ENCODE measurements around the gene NBEAL1.

Gene NBEAL1

DNA sequence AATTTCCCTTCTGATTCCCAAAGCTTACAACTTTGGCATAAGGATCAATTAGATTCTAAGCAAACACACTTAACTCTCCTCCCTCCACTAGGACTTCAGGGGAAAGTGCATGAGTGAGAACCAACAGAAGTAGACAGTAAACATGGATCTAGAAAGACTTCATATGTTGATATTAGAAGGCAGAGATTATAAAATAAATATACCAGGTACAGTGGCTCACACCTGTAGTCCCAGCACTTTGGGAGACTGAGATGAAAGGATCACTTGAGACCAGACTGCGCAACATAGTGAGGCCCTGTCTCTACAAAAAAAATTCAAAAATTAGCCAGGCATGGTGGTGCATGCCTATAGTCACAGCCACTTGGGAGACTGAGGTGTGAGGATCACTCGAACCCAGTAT is 15.9 kb downstream of the NBEAL1 start:
- Histone ChIP-seq H3K9ac (ENCODE audit: low read depth, low read length, poor library complexity) (no peak overlapping the region), H3K4ac (ENCODE audit: low read length) (no peak overlapping the region), H3K4me2 (ENCODE audit: insufficient read depth, low read length, poor library complexity, severe bottlenecking) (no peak overlapping the region), H3K4me1 (ENCODE audit: control insufficient read depth in 2 of 2, insufficient read depth in 1 of 2, low read depth in 1 of 2, low read length in 2 of 2) (no peaks in the 10 kb centered on the region), H3K18ac (ENCODE audit: low read length) (no peak overlapping the region), H3K9me3 (replicated peaks in 1 of 2; ENCODE audit: control insufficient read depth in 2 of 2, insufficient read depth in 1 of 2, low read depth in 1 of 2, low read length in 2 of 2) (no peaks in the 10 kb centered on the region), H3K79me1 (ENCODE audit: low read depth, low read length) (no peaks in the 10 kb centered on the region), H2AK5ac (ENCODE audit: low read depth, low read length) (no peak overlapping the region), H2BK120ac (ENCODE audit: low read depth, low read length) (no peak overlapping the region), H4K8ac (ENCODE audit: low read depth, low read length) (no peak overlapping the region), H3K4me3 (ENCODE audit: low read length in 2 of 2) (no peak overlapping the region), H4K91ac (ENCODE audit: low read depth, low read length, poor library complexity) (no peak overlapping the region), H3K36me3 (replicated peaks in 1 of 2; ENCODE audit: control insufficient read depth in 2 of 2, insufficient read depth in 2 of 2, low read length in 2 of 2) (no peaks in the 10 kb centered on the region), H3K14ac (ENCODE audit: low read length) (no peak overlapping the region), H2BK5ac (ENCODE audit: low read length) (no peak overlapping the region), H2AFZ (ENCODE audit: low read length) (no peak overlapping the region), H3K27me3 (ENCODE audit: control insufficient read depth in 3 of 3, insufficient read depth in 3 of 3, low read depth in 1 of 3, low read length in 3 of 3) (no peaks in the 10 kb centered on the region), H3K23ac (ENCODE audit: low read depth, low read length, poor library complexity) (no peak overlapping the region), H3K27ac (replicated peaks; ENCODE audit: low read length) (no peak overlapping the region), H2BK12ac (ENCODE audit: low read length) (no peak overlapping the region), H2BK15ac (ENCODE audit: low read length) (no peak overlapping the region)
- no CpG with 5 or more reads among the region's 2 CpGs for WGBS, 2 donors (ENCODE audit: extremely low coverage in 2 of 2, insufficient read length in 2 of 2, insufficient replicate concordance in 1 of 2)
- no peak for DNase-seq (ENCODE audit: low spot score)

DNA sequence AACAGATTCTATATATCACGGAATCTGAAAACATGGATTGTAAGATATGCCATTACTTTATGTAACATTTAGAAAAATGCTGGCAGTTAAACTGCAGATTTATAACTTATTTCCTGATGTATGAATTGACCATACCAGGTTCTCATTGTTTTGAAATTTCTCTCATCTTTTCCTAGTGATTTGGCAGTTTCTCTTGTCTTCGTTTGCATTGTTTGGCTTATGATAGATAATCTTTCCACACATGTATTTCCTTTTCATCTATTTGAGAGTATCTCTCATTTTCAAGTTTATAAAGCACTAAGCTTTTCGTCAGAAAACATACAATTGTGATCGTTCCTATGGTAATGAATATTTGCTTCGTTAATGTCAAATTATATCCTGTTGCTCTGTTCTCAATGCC is 16.3 kb downstream of the NBEAL1 start:
- Histone ChIP-seq H3K4me2 (ENCODE audit: insufficient read depth, low read length, poor library complexity, severe bottlenecking) (no peak overlapping the region), H3K18ac (ENCODE audit: low read length) (no peak overlapping the region), H3K23ac (ENCODE audit: low read depth, low read length, poor library complexity) (no peak overlapping the region), H3K9me3 (replicated peaks in 1 of 2; ENCODE audit: control insufficient read depth in 2 of 2, insufficient read depth in 1 of 2, low read depth in 1 of 2, low read length in 2 of 2) (no peaks in the 10 kb centered on the region), H2BK12ac (ENCODE audit: low read length) (no peak overlapping the region), H3K27ac (replicated peaks; ENCODE audit: low read length) (no peak overlapping the region), H3K4ac (ENCODE audit: low read length) (no peak overlapping the region), H2BK5ac (ENCODE audit: low read length) (no peak overlapping the region), H2BK15ac (ENCODE audit: low read length) (no peak overlapping the region), H3K4me1 (ENCODE audit: control insufficient read depth in 2 of 2, insufficient read depth in 1 of 2, low read depth in 1 of 2, low read length in 2 of 2) (no peaks in the 10 kb centered on the region), H3K4me3 (ENCODE audit: low read length in 2 of 2) (no peak overlapping the region), H2AFZ (ENCODE audit: low read length) (no peak overlapping the region), H3K36me3 (replicated peaks in 1 of 2; ENCODE audit: control insufficient read depth in 2 of 2, insufficient read depth in 2 of 2, low read length in 2 of 2) (no peaks in the 10 kb centered on the region), H4K8ac (ENCODE audit: low read depth, low read length) (no peak overlapping the region), H3K14ac (ENCODE audit: low read length) (no peak overlapping the region), H4K91ac (ENCODE audit: low read depth, low read length, poor library complexity) (no peak overlapping the region), H2BK120ac (ENCODE audit: low read depth, low read length) (no peak overlapping the region), H3K27me3 (ENCODE audit: control insufficient read depth in 3 of 3, insufficient read depth in 3 of 3, low read depth in 1 of 3, low read length in 3 of 3) (no peaks in the 10 kb centered on the region), H3K79me1 (ENCODE audit: low read depth, low read length) (no peaks in the 10 kb centered on the region), H3K9ac (ENCODE audit: low read depth, low read length, poor library complexity) (no peak overlapping the region), H2AK5ac (ENCODE audit: low read depth, low read length) (no peak overlapping the region)
- WGBS, 2 donors (ENCODE audit: extremely low coverage in 2 of 2, insufficient read length in 2 of 2, insufficient replicate concordance in 1 of 2): no CpG with 5 or more reads among the region's 5 CpGs
- no peak for DNase-seq (ENCODE audit: low spot score)

GRCh38 chr2:203033395-203033794 is 18.7 kb downstream of the NBEAL1 start:
- no peaks in the 10 kb centered on the region for H3K36me3 ChIP-seq (replicated peaks in 1 of 2; ENCODE audit: control insufficient read depth in 2 of 2, insufficient read depth in 2 of 2, low read length in 2 of 2)
- no peak overlapping the region for H3K4ac ChIP-seq (ENCODE audit: low read length)
- H3K27me3 ChIP-seq (ENCODE audit: control insufficient read depth in 3 of 3, insufficient read depth in 3 of 3, low read depth in 1 of 3, low read length in 3 of 3): no peaks in the 10 kb centered on the region

DNA sequence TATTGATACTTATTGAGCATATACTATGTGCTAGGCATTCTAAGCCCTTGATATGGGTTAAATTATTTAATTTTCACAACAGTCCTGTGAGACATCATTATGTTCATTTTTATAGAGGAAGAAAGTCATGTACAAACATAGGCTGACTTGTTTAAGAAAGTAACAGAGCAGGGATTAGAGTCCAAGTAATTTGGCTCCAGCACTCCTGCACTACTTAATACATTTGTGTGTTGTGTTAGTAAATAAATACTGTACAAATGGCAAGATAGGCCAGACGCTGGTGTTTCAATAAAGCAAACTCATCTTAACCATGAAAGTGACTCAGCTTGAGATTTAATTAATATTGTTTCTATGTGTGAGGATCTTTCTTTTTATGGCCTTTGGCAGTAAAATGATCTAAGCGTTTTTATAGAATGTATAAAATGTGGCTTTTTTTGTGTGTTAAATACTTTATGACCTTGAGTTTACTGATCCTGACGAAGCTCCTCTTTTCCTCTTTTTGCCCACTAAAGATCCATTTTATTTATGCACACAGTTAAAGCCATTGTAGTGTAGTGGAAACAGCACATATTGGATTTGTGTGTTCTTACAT is 21.3 kb downstream of the NBEAL1 start:
- no peak overlapping the region for H3K4me3 ChIP-seq (ENCODE audit: low read length in 2 of 2)

More at GRCh38 chr2:203033395-203033794, 18.7 kb downstream of the NBEAL1 start:
- Histone ChIP-seq H3K4me2 (ENCODE audit: insufficient read depth, low read length, poor library complexity, severe bottlenecking) (no peak overlapping the region), H3K9ac (ENCODE audit: low read depth, low read length, poor library complexity) (no peak overlapping the region), H2BK120ac (ENCODE audit: low read depth, low read length) (no peak overlapping the region), H2BK5ac (ENCODE audit: low read length) (no peak overlapping the region), H2AK5ac (ENCODE audit: low read depth, low read length) (no peak overlapping the region), H4K91ac (ENCODE audit: low read depth, low read length, poor library complexity) (no peak overlapping the region), H2AFZ (ENCODE audit: low read length) (no peak overlapping the region), H3K9me3 (replicated peaks in 1 of 2; ENCODE audit: control insufficient read depth in 2 of 2, insufficient read depth in 1 of 2, low read depth in 1 of 2, low read length in 2 of 2) (no peaks in the 10 kb centered on the region), H2BK15ac (ENCODE audit: low read length) (no peak overlapping the region), H3K27ac (replicated peaks; ENCODE audit: low read length) (no peak overlapping the region), H3K4me1 (ENCODE audit: control insufficient read depth in 2 of 2, insufficient read depth in 1 of 2, low read depth in 1 of 2, low read length in 2 of 2) (no peaks in the 10 kb centered on the region), H3K23ac (ENCODE audit: low read depth, low read length, poor library complexity) (no peak overlapping the region), H2BK12ac (ENCODE audit: low read length) (no peak overlapping the region), H3K14ac (ENCODE audit: low read length) (no peak overlapping the region), H4K8ac (ENCODE audit: low read depth, low read length) (no peak overlapping the region), H3K79me1 (ENCODE audit: low read depth, low read length) (no peaks in the 10 kb centered on the region), H3K4me3 (ENCODE audit: low read length in 2 of 2) (no peak overlapping the region), H3K18ac (ENCODE audit: low read length) (no peak overlapping the region)
- DNase-seq (ENCODE audit: low spot score): no peak

More for the DNA sequence above, 21.3 kb downstream of the NBEAL1 start:
- Histone ChIP-seq H2BK5ac (ENCODE audit: low read length) (no peak overlapping the region), H3K9me3 (replicated peaks in 1 of 2; ENCODE audit: control insufficient read depth in 2 of 2, insufficient read depth in 1 of 2, low read depth in 1 of 2, low read length in 2 of 2) (no peaks in the 10 kb centered on the region), H3K27ac (replicated peaks; ENCODE audit: low read length) (no peak overlapping the region), H3K79me1 (ENCODE audit: low read depth, low read length) (no peaks in the 10 kb centered on the region), H3K4me2 (ENCODE audit: insufficient read depth, low read length, poor library complexity, severe bottlenecking) (no peak overlapping the region), H4K8ac (ENCODE audit: low read depth, low read length) (no peak overlapping the region), H3K23ac (ENCODE audit: low read depth, low read length, poor library complexity) (no peak overlapping the region), H3K27me3 (ENCODE audit: control insufficient read depth in 3 of 3, insufficient read depth in 3 of 3, low read depth in 1 of 3, low read length in 3 of 3) (no peaks in the 10 kb centered on the region), H3K14ac (ENCODE audit: low read length) (no peak overlapping the region), H2BK15ac (ENCODE audit: low read length) (no peak overlapping the region), H2AFZ (ENCODE audit: low read length) (no peak overlapping the region), H3K18ac (ENCODE audit: low read length) (no peak overlapping the region), H2BK12ac (ENCODE audit: low read length) (no peak overlapping the region), H3K4ac (ENCODE audit: low read length) (no peak overlapping the region), H3K4me1 (ENCODE audit: control insufficient read depth in 2 of 2, insufficient read depth in 1 of 2, low read depth in 1 of 2, low read length in 2 of 2) (no peaks in the 10 kb centered on the region), H2AK5ac (ENCODE audit: low read depth, low read length) (no peak overlapping the region), H4K91ac (ENCODE audit: low read depth, low read length, poor library complexity) (no peak overlapping the region), H3K9ac (ENCODE audit: low read depth, low read length, poor library complexity) (no peak overlapping the region), H2BK120ac (ENCODE audit: low read depth, low read length) (no peak overlapping the region), H3K36me3 (replicated peaks in 1 of 2; ENCODE audit: control insufficient read depth in 2 of 2, insufficient read depth in 2 of 2, low read length in 2 of 2) (no peaks in the 10 kb centered on the region)
- WGBS, 2 donors (ENCODE audit: extremely low coverage in 2 of 2, insufficient read length in 2 of 2, insufficient replicate concordance in 1 of 2): no CpG with 5 or more reads among the region's 3 CpGs
- no peak for DNase-seq (ENCODE audit: low spot score)
